Measurements from ENCODE around the gene ZBTB24.

Gene ZBTB24

DNA sequence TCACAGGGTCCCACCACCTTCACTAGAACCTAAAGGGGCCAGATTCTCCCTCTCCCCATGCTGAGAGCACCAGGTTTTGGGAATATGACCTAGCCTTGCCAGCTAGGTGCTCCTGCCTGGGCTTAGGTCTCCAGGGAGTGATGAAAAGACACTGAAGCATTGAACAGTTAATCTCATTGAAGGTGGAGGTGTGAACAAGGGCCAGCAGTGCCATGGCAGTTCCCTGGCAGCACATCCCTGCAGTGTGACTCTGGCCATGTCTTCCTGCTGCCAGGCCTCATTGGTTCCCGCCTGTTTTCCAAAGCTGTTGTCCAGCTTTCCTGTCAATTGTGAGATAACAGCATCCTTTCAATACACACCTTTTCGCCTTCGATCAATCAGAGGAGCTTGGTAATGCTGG lies 53.5 kb downstream of the ZBTB24 start:
- no peak for DNase-seq

- peak in 1 of 58 donors; percentile 25 for DNase-seq
These were observed 54.0 kb downstream of the ZBTB24 start for GRCh38 chr6:109428889-109429477.

GRCh38 chr6:109424946-109425345 lies 58.1 kb downstream of the ZBTB24 start:
- DNase-seq = no peak

- no peak for DNase-seq
These were observed 61.8 kb downstream of the ZBTB24 start for GRCh38 chr6:109421184-109421583.

DNA sequence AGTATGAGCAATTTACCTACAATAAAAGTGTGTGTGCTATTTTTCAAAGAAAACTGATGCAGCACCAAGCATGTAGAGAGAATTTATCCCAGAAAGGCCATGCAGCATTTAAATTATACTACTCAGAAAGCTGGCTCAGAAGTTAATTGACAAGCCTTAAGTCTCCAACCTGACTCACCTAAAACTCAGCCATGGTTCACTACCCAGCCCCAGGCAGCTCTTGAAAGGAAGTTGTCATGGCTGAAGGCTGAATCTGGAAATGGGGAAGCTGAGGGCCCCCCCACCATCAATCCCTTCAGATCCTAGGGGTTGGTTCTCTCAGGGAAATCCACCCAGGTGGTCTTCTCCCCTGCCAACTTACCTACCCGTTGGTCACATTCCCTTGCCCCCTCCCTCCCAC lies 62.3 kb downstream of the ZBTB24 start:
- DNase-seq = no peak

- DNase-seq = no peak
These were observed 65.4 kb downstream of the ZBTB24 start for GRCh38 chr6:109417646-109418045.
